Activated CD4-positive, alpha-beta T cell treated with anti-CD3 and anti-CD28 coated beads for 4 hours (primary cell): ENCODE data around the gene ACAT2.
"Not testable (repeated sequence)": the region's sequence is repeated elsewhere in the genome, so short reads cannot be mapped to it uniquely, and the experiment has no call there.

Experiments used
- DNase-seq, 2 donors: peaks; one replicate each; pipeline ENCODE4 v3.0.0-alpha.2; 2020

The ACAT2 gene

DNA sequence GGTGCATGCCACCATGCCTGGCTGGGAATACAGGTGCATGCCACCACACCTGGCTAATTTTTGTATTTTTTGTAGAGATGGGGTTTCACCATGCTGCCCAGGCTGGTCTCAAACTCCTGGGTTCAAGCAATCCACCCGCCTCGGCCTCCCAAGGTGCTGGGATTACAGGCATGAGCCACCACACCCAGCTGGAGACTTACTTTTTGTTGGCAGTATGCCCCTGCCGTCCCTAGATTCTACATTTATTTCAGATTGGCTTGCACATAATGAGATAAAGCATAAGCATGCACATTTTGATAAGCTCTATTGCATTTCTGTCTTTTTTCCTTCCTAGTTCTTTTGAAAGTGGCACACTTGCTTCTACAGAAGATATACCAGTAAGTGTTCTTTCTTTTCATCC is 54.9 kb downstream of the ACAT2 start:
- DNase-seq, result not testable (repeated sequence)

- DNase-seq, result no peak
These were observed 56.3 kb downstream of the ACAT2 start for GRCh38 chr6:159817951-159818739.

DNA sequence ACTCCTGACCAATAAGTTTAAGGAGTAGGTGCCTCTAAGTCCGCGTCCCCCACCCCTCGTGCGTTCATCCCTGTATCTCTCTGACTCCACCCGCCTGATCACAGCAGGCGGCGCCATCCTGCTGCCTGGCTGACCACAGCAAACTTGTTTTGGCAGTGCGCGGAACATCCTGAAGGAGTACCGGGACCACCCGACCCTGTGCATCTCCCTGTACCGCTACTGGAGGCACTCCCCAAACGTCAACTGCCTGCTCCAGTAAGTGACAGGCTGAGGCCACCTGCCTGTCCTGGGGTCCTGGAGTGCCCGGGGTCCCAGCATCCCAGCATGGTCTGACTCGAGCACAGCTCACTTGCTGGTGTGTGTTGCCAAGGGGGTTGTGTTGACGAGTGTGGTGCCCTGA is 57.3 kb downstream of the ACAT2 start:
- no peak for DNase-seq

DNA sequence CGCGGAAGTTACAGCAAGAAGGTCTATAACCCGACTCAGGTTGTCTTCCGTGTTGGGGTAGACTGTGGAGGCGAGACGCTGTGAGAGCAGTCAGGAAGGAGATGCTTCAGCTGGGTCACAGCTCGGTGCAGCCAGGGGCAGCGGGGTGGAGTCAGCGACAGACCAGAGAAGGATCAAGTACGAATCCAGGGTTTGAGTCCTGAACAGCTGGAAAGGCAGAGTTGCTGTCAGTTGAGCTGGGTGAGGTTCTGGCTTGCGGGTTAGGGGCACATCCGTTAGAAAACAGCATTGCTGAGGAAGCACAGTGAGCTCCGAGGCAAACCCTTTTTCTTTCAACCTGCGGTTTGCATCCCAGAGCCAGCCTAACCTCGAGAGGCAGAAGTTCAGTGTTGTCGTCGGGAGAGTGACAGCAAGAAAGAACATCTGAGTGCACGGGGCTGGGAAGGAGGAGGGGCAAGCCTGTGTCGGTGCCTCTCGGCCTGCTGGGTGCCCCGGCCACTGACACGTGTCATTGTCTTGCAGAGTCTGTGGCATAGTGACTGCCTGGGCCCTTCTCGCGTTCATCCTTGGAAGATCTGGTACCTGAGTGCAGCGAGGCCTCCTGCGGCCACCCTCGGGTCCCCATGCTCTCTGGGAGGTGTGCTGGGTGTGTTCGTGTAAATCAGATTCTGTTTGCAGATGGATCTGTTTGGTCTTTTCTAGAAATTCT is 58.2 kb downstream of the ACAT2 start:
- DNase-seq, result peak in 1 of 2 donors; percentile 18

GRCh38 chr6:159821122-159821521 is 59.3 kb downstream of the ACAT2 start:
- DNase-seq, result no peak

DNA sequence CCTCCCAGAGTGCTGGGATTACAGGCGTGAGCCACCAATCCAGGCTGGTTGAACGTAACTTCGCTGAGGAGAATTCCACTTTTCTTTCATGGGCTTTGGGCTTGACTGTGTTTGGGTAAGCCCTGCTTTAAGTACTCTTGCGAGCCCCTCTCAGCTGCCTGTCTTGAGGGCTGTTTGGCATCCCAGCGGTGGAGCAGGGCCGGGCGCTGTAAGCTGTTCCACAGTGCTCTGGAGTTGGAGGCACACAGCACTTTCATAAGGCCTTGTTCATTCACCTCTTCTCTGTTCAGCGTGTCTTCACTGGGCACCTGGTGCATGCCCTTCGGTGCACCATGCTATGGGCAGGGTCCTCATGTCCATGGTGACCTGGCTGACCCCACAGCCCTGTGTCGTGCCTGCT is 59.9 kb downstream of the ACAT2 start:
- DNase-seq, result no peak

DNA sequence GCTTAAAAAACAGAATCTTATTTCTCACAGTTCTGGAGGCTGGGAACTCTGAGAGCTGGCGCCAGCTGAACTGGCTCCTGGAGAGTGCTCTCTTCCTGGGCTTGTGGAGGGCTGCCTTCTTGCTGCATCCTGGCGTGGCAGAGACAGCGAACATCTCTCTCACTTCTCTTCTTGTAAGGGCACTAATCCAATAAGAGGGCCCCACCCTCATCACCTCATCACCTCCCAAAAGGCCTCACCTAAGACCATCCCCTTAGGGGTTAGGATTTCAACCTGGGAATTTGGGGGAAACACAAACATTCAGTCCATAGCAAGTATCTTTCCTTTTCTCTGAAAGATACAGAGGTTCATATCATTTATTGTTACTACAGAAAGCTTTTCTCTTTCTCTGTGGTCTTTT is 62.1 kb downstream of the ACAT2 start:
- DNase-seq, result no peak

DNA sequence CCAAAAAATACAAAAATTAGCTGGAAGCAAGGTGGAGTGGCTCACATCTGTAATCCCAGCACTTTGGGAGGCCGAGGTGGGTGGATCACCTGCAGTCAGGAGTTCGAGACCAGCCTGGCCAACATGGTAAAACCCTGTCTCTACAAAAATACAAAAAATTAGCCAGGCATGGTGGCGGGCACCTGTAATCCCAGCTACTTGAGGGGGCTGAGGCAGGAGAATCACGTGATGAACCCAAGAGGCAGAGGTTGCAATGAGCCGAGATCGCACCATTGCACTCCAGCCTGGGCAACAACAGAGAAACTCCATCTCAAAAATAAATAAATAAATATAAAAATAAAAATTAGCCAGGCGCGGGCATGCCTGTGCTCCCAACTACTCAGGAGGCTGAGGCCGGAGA is 62.8 kb downstream of the ACAT2 start:
- DNase-seq, result not testable (repeated sequence)

DNA sequence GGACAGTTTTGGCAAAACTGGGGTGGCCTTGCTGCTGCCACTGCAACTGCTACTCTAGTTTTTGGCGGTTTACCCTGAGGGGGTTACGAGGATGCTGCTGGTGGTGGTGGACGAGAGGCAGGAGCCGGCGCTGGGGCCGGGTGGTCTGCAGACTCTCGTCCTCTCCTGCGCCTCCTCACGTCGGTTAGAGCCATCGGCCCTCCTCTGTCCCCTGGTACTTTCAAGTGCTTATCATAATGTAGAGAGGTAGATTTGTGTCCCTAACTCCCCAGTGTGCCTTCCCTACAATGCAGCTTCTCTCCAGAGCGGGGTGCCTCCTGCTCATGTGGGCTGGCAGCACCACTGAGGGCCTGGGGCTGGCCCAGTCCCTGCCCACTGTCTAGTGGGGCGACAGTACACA is 64.2 kb downstream of the ACAT2 start:
- no peak for DNase-seq

- DNase-seq, result no peak
These were observed 65.3 kb downstream of the ACAT2 start for GRCh38 chr6:159826968-159827647.

GRCh38 chr6:159828074-159828473 is 66.2 kb downstream of the ACAT2 start:
- no peak for DNase-seq
